BLaER1 (cell line): Measurements from ENCODE around the gene PSMA5.

Experiments
- H3K27ac ChIP-seq: shearing (Covaris generic); formaldehyde crosslinking; 2 replicates; pipeline ENCODE4 v1.8.1; 2022
- H3K27me3 ChIP-seq: shearing (Covaris generic); formaldehyde crosslinking; 2 replicates; pipeline ENCODE4 v1.8.1; 2022
- H3K36me3 ChIP-seq: shearing (Covaris generic); formaldehyde crosslinking; 2 replicates; pipeline ENCODE4 v1.8.1; 2022
- H3K4me1 ChIP-seq: shearing (Covaris generic); formaldehyde crosslinking; 2 replicates; pipeline ENCODE4 v1.8.1; 2022
- H3K4me2 ChIP-seq: shearing (Covaris generic); formaldehyde crosslinking; 2 replicates; pipeline ENCODE4 v1.8.1; 2022
- H3K4me3 ChIP-seq: shearing (Covaris generic); formaldehyde crosslinking; 2 replicates; pipeline ENCODE4 v1.8.1; 2022
- H3K9ac ChIP-seq: shearing (Covaris generic); formaldehyde crosslinking; 2 replicates; pipeline ENCODE4 v1.8.1; 2022
- H3K9me3 ChIP-seq: shearing (Covaris generic); formaldehyde crosslinking; 2 replicates; pipeline ENCODE4 v1.8.1; 2022
- H4K20me1 ChIP-seq: shearing (Covaris generic); formaldehyde crosslinking; 2 replicates; pipeline ENCODE4 v1.8.1; 2022
- Cebpa-rat ChIP-seq: shearing (Covaris generic); IDR thresholded peaks from 2 replicates; pipeline ENCODE4 v1.8.1; 2022

PSMA5 gene

GRCh38 chr1:109373126-109373525 is 53.1 kb downstream of the PSMA5 start:
- no peak overlapping the region for H3K27ac ChIP-seq
- no peak overlapping the region for H3K4me3 ChIP-seq
- H3K27me3 ChIP-seq: no peaks in the 10 kb centered on the region
- no peak for TF ChIP-seq Cebpa-rat
- no peak overlapping the region for H3K9ac ChIP-seq
- H3K9me3 ChIP-seq: peaks cover 7% of the 10 kb centered on the region; the same call in 1 of the 2 replicates
- no peaks in the 10 kb centered on the region for H3K36me3 ChIP-seq
- peaks cover 48% of the 10 kb centered on the region for H3K4me1 ChIP-seq
- H3K4me2 ChIP-seq: peak overlapping the region; percentile 34
- H4K20me1 ChIP-seq: no peaks in the 10 kb centered on the region

- peaks cover 48% of the 10 kb centered on the region for H3K4me1 ChIP-seq
- H3K36me3 ChIP-seq: peaks cover under 1% of the 10 kb centered on the region; the same call in 1 of the 2 replicates
- no peak for TF ChIP-seq Cebpa-rat
- H3K4me2 ChIP-seq: no peak overlapping the region
- no peak overlapping the region for H3K9ac ChIP-seq
- no peaks in the 10 kb centered on the region for H3K27me3 ChIP-seq
- no peaks in the 10 kb centered on the region for H4K20me1 ChIP-seq
- no peak overlapping the region for H3K4me3 ChIP-seq
- H3K27ac ChIP-seq: no peak overlapping the region
- peaks cover 7% of the 10 kb centered on the region; the same call in 1 of the 2 replicates for H3K9me3 ChIP-seq
Measured at GRCh38 chr1:109372281-109372680, 54.0 kb downstream of the PSMA5 start.

DNA sequence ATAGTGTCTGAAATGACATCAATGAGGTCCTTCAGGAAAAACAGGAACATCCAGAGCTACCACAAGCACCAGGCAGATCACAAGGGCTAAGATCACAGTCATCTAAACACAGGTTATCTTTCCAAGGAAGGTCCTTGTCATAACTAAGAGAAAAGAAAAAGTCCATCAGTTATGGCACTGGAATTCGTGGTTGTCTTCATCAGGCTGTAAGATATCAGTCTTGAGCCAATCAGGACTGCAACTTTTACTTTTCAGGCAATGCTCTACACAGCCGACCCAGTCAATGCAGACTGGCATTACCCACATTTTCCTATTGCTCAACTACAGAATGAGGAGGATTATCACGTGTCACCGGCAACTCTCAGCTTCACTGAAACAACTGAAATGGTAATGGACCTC is 54.9 kb downstream of the PSMA5 start:
- peaks cover 48% of the 10 kb centered on the region for H3K4me1 ChIP-seq
- H3K9me3 ChIP-seq: peaks cover 7% of the 10 kb centered on the region; the same call in 1 of the 2 replicates
- H3K27ac ChIP-seq: no peak overlapping the region
- H3K36me3 ChIP-seq: peaks cover 10% of the 10 kb centered on the region
- H3K9ac ChIP-seq: peak overlapping the region; percentile 12; the same call in 1 of the 2 replicates
- H3K27me3 ChIP-seq: no peaks in the 10 kb centered on the region
- no peak overlapping the region for H3K4me3 ChIP-seq
- H3K4me2 ChIP-seq: peak overlapping the region; percentile 71
- H4K20me1 ChIP-seq: no peaks in the 10 kb centered on the region
- no peak for TF ChIP-seq Cebpa-rat

DNA sequence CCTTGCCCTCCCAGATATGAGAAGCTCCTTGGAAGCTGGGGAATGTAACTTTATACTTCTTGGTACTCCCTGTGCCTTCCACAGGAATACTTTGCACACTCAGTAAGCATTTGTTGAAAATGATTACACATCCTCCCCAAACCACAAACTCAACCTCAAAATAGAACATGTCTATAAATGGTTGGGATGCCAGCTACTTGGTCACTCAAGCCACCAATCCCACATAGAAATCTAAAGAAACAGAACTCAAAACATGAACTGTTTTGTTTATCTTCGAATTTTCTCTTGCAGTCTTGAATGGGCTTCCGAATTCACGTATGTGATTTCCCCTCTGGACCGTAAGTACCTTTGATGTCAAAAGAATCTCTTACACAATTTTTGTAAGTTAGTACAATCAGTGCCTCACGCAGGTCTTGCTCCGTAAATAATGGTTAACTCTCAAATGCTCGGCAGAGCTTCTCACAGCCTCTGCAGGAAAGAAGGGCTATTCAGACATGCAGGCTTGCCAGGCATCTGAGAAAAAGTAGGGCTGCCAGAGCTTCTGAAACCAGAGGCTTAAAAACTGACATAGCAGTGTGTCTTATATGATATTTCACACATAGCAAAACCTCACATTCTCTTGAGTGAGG is 55.4 kb downstream of the PSMA5 start:
- Histone ChIP-seq H3K4me1 (peaks cover 48% of the 10 kb centered on the region), H3K27ac (peak overlapping the region; percentile 12; the same call in 1 of the 2 replicates), H3K9ac (peak overlapping the region; percentile 12; the same call in 1 of the 2 replicates), H3K9me3 (peaks cover 7% of the 10 kb centered on the region; the same call in 1 of the 2 replicates), H4K20me1 (no peaks in the 10 kb centered on the region), H3K36me3 (peaks cover 12% of the 10 kb centered on the region), H3K27me3 (no peaks in the 10 kb centered on the region), H3K4me3 (peak overlapping the region; percentile 5; the same call in 1 of the 2 replicates), H3K4me2 (peak overlapping the region; percentile 71)
- no peak for TF ChIP-seq Cebpa-rat

DNA sequence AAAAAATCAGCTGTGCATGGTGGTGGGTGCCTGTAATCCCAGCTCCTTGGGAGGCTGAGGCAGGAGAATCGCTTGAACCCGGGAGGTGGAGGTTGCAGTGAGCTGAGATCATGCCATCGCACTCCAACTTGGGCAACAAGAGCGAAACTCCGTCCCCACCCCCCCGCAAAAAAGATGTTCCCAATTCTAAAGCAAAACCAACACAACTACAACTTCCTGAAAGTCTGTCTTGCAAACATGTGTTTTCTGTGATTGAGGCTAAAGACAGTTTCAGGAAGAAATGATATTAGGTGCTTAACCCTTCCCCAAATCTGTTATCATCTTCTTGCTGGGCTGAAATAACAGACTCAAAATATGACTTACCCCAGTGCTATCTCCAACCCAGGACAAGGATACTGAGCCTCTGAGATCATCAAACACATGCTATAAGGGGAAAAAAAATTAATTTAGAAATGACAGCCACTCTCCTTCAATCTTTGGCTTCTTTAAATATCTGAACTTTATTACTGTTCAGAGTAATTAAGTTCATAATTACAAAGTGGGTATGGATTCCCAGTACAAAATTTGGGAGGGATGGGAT is 57.0 kb downstream of the PSMA5 start:
- Histone ChIP-seq H3K9me3 (no peaks in the 10 kb centered on the region), H3K4me2 (peak overlapping the region; percentile 47), H3K9ac (no peak overlapping the region), H3K36me3 (peaks cover 12% of the 10 kb centered on the region), H3K27ac (no peak overlapping the region), H3K27me3 (no peaks in the 10 kb centered on the region), H3K4me1 (peaks cover 48% of the 10 kb centered on the region), H4K20me1 (no peaks in the 10 kb centered on the region), H3K4me3 (no peak overlapping the region)
- TF ChIP-seq Cebpa-rat: no peak

DNA sequence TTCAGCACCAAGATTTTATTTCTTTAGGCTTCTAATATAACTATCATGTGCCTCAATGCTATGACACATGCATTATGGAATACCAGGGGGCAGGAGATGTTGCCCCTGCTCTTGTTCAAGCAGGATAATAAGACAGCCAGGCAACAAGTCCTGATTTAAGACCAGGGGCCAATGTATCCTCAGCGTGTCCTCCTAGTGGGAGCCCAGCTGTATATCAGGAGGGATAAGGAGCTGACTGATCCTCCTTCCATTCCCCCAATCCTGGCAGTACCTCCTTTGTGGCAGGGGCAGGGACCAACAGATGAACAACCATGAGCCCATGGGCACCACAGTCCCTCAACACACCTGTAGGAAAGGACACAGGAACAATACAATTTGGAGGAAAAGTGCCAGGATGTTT is 57.8 kb downstream of the PSMA5 start:
- Histone ChIP-seq H3K27ac (no peak overlapping the region), H4K20me1 (no peaks in the 10 kb centered on the region), H3K4me3 (no peak overlapping the region), H3K27me3 (no peaks in the 10 kb centered on the region), H3K4me2 (peak overlapping the region; percentile 47), H3K4me1 (peaks cover 43% of the 10 kb centered on the region), H3K36me3 (peaks cover 12% of the 10 kb centered on the region), H3K9me3 (no peaks in the 10 kb centered on the region), H3K9ac (no peak overlapping the region)
- no peak for TF ChIP-seq Cebpa-rat

DNA sequence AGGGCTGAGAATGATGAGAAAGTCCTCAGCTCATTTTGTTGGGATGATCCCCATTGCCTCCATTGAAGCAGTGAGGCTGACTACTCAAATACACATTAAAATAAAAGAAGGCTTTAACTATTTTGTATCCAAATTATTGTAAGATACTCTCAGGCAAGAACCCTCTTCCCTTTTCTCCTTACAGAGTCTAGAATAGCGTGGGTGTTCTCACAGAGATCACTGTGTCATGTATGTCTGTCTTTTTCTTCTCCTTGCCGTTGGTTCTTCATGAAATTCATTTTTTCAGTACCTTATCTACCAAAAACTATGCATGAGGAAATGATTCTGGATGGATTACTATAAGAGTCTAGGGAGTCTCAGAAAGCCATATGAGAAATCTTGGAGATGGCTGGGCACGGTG is 58.6 kb downstream of the PSMA5 start:
- H3K4me2 ChIP-seq: no peak overlapping the region
- H4K20me1 ChIP-seq: no peaks in the 10 kb centered on the region
- no peaks in the 10 kb centered on the region for H3K9me3 ChIP-seq
- no peak for TF ChIP-seq Cebpa-rat
- no peak overlapping the region for H3K9ac ChIP-seq
- H3K36me3 ChIP-seq: peaks cover 12% of the 10 kb centered on the region
- no peak overlapping the region for H3K4me3 ChIP-seq
- no peaks in the 10 kb centered on the region for H3K27me3 ChIP-seq
- peaks cover 35% of the 10 kb centered on the region for H3K4me1 ChIP-seq
- H3K27ac ChIP-seq: no peak overlapping the region

DNA sequence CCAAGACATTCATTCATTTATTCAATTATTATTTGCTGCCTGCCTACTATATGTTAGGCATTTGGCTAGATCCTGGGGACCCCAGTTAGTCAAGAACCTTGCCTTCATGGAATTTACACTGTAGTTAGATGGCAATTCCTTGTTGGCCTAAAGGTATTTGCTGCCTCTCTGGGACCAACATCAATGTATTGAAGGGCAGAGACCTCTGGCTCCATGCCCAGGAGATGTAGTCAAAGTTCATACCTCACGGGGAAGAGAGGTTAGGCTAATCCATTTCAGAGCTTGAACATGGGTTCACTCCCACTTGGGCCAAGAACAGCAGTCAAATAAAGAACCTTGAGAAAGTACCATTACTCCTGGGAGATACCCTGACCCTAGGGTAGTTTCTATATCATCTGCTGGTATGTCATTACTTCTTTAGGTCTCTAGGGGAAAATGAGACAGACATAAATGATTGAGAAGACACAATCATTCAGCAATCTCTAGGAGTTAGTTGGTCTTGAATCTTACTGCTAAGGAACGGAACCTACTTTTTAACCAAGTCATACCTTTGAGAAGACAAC is 60.5 kb downstream of the PSMA5 start:
- H3K4me1 ChIP-seq: peaks cover 24% of the 10 kb centered on the region
- no peak for TF ChIP-seq Cebpa-rat
- no peak overlapping the region for H3K4me3 ChIP-seq
- peaks cover 12% of the 10 kb centered on the region for H3K36me3 ChIP-seq
- H3K9ac ChIP-seq: no peak overlapping the region
- H3K9me3 ChIP-seq: no peaks in the 10 kb centered on the region
- no peaks in the 10 kb centered on the region for H4K20me1 ChIP-seq
- H3K27me3 ChIP-seq: no peaks in the 10 kb centered on the region
- no peak overlapping the region for H3K27ac ChIP-seq
- no peak overlapping the region for H3K4me2 ChIP-seq

- H3K4me2 ChIP-seq: no peak overlapping the region
- H3K4me3 ChIP-seq: no peak overlapping the region
- H3K36me3 ChIP-seq: peaks cover 5% of the 10 kb centered on the region
- H3K27me3 ChIP-seq: no peaks in the 10 kb centered on the region
- TF ChIP-seq Cebpa-rat: no peak
- no peaks in the 10 kb centered on the region for H3K9me3 ChIP-seq
- no peak overlapping the region for H3K9ac ChIP-seq
- no peaks in the 10 kb centered on the region for H3K4me1 ChIP-seq
- no peaks in the 10 kb centered on the region for H4K20me1 ChIP-seq
- H3K27ac ChIP-seq: no peak overlapping the region
Measured at GRCh38 chr1:109361649-109362048, 64.6 kb downstream of the PSMA5 start.

DNA sequence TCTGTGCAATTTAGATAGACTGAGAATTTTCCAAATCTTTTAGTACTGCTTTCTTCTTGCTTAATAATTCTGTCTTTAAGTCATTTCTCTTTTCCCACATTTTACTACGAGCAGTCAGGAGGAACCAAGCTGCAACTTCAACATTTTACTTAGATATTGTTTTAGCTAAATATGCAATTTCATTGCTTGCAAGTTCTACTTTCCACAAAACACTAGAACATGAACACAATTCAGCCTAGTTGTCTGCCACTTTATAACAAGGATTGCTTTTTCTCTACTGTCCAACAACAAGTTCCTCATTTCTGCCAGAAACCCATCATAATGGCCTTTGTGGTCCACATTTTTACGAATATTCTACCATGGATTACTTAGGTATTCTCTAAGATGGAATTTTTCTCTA is 65.2 kb downstream of the PSMA5 start:
- Histone ChIP-seq H3K27me3 (no peaks in the 10 kb centered on the region), H3K4me2 (no peak overlapping the region), H3K4me1 (no peaks in the 10 kb centered on the region), H3K36me3 (no peaks in the 10 kb centered on the region; the same call in 1 of the 2 replicates), H3K4me3 (no peak overlapping the region), H3K9me3 (no peaks in the 10 kb centered on the region), H4K20me1 (no peaks in the 10 kb centered on the region), H3K27ac (no peak overlapping the region), H3K9ac (no peak overlapping the region)
- TF ChIP-seq Cebpa-rat: no peak
